Mucosa of stomach (tissue), 1 donor: ENCODE data around the gene MYH9.

Experiments
- H3K27me3 ChIP-seq: one replicate; pipeline ENCODE4 v1.7.0; 2013; ENCODE audit warnings: mild to moderate bottlenecking, low read length; ENCODE audit not compliant: control insufficient read depth, insufficient read depth
- H3K36me3 ChIP-seq: one replicate; pipeline ENCODE4 v1.7.0; 2013; ENCODE audit warnings: low read length; ENCODE audit not compliant: control insufficient read depth, insufficient read depth
- H3K4me1 ChIP-seq: one replicate; pipeline ENCODE4 v1.7.0; 2013; ENCODE audit warnings: mild to moderate bottlenecking, low read length; ENCODE audit not compliant: control insufficient read depth, insufficient read depth
- H3K4me3 ChIP-seq: one replicate; pipeline ENCODE4 v1.7.0; 2013; ENCODE audit warnings: low read length
- H3K9ac ChIP-seq: one replicate; pipeline ENCODE4 v1.7.0; 2013; ENCODE audit warnings: mild to moderate bottlenecking, low read length, moderate library complexity
- H3K9me3 ChIP-seq: one replicate; pipeline ENCODE4 v1.7.0; 2013; ENCODE audit warnings: mild to moderate bottlenecking, low read length, moderate library complexity; ENCODE audit not compliant: control insufficient read depth
- donor health status: Pancreatic carcinoma.

MYH9 gene

DNA sequence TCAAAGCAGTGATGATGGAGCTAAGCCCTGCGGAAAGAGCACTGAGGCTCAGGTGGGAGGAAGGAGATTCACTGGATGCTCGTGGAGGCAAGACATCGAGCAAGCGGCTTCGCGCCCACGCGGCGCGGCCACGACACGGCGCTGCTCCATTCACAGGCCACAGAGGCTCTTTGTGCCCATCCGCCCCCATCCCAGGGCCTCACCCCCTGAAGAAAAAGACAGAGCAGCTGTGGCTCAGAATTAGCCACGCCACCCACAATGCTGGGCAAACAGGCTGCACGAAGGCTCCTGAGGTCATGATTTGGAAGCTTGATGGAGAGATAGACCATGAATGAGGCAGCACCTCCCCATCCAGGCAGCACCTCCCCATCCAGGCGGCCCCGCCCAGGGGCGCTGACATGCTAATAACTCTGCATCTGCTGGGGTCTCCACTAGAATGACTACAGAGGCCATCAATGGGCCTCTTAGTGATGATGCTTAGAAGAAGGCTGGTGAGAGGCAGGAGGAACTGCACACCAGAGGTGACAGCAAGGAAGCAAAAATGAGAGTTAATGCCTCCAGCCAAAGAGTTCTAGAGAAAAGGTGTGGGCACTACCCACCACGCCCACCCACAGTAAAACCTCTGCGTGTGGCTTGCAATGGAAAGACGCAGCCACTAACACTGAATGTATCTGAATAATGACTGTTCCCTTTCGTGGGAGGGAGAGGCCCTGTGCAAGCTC is 43.5 kb downstream of the MYH9 start:
- H3K4me3 ChIP-seq: no peak overlapping the region
- peak overlapping the region; percentile 44 for H3K9ac ChIP-seq
- H3K36me3 ChIP-seq: peaks cover 17% of the 10 kb centered on the region

DNA sequence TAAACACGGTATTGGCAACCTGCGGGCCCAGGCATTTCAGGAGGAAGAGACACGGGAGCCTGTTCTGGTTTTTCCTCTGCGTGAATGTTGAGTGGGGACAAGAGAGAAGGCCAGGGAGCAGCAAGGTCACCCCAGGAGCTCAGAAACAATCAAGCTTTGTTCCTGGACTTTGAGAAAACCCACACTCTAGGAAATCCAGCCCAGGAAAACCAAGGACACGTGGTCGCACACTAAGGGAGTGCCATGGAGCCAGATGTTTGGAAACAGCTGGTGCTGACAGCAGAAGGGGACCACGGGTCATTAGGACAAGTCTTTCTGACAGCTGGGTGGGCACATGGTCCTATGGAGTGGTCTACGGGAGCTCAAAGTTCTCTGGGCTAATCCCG is 44.1 kb downstream of the MYH9 start:
- Histone ChIP-seq H3K9ac (peak overlapping the region; percentile 44), H3K4me3 (no peak overlapping the region), H3K9me3 (no peaks in the 10 kb centered on the region), H3K36me3 (peaks cover 17% of the 10 kb centered on the region), H3K27me3 (no peaks in the 10 kb centered on the region), H3K4me1 (peaks cover 37% of the 10 kb centered on the region)

More for the DNA sequence above, 43.5 kb downstream of the MYH9 start:
- Histone ChIP-seq H3K4me1 (peaks cover 41% of the 10 kb centered on the region), H3K27me3 (no peaks in the 10 kb centered on the region), H3K9me3 (no peaks in the 10 kb centered on the region)

DNA sequence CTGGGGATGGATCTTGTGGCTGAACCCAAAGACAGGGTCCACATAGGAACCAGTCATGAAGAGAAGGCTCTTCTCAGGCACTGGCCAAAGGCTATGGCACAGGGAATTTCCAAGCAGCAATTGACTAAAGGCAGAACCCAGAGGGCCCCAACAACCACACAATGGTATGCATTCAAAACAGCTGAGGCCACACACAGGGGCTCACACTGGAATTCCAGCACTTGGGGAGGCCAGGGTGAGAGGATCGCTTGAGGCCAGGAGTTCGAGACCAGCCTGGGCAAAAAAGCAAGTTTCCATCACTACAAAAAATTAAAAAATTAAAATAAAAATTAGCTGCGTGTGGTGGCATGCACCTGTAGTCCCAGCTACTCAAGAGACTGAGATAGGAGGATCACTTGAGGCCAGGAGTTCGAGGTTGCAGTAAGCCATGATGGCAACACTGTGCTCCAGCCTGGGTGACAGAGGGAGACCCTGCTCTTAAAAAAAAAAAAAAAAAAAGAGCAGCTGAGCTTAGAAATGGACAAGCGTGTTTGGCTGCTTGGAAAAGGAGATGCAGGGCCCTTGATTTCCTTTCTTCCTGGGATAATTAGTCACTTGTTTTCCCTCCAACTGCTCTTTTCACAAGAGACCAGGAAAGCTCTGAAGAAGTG is 44.6 kb downstream of the MYH9 start:
- Histone ChIP-seq H3K9ac (peak overlapping the region; percentile 44), H3K4me3 (no peak overlapping the region), H3K4me1 (peaks cover 37% of the 10 kb centered on the region)

GRCh38 chr22:36341640-36342041 is 46.1 kb downstream of the MYH9 start:
- H3K36me3 ChIP-seq: peaks cover 27% of the 10 kb centered on the region
- H3K9ac ChIP-seq: no peak overlapping the region
- H3K4me3 ChIP-seq: no peak overlapping the region
- H3K4me1 ChIP-seq: peaks cover 41% of the 10 kb centered on the region
- H3K27me3 ChIP-seq: no peaks in the 10 kb centered on the region
- no peaks in the 10 kb centered on the region for H3K9me3 ChIP-seq

More for the DNA sequence above, 44.6 kb downstream of the MYH9 start:
- peaks cover 17% of the 10 kb centered on the region for H3K36me3 ChIP-seq
- H3K9me3 ChIP-seq: no peaks in the 10 kb centered on the region
- no peaks in the 10 kb centered on the region for H3K27me3 ChIP-seq

GRCh38 chr22:36340621-36341020 is 47.1 kb downstream of the MYH9 start:
- H3K4me3 ChIP-seq: no peak overlapping the region

GRCh38 chr22:36339171-36340065 is 48.3 kb downstream of the MYH9 start:
- no peaks in the 10 kb centered on the region for H3K27me3 ChIP-seq
- H3K36me3 ChIP-seq: peaks cover 37% of the 10 kb centered on the region
- peaks cover 50% of the 10 kb centered on the region for H3K4me1 ChIP-seq
- H3K9me3 ChIP-seq: no peaks in the 10 kb centered on the region
- H3K9ac ChIP-seq: no peak overlapping the region
- no peak overlapping the region for H3K4me3 ChIP-seq

More at GRCh38 chr22:36340621-36341020, 47.1 kb downstream of the MYH9 start:
- Histone ChIP-seq H3K9ac (no peak overlapping the region), H3K9me3 (no peaks in the 10 kb centered on the region), H3K27me3 (no peaks in the 10 kb centered on the region), H3K4me1 (peaks cover 50% of the 10 kb centered on the region), H3K36me3 (peaks cover 36% of the 10 kb centered on the region)

- H3K36me3 ChIP-seq: peaks cover 28% of the 10 kb centered on the region
- peaks cover 51% of the 10 kb centered on the region for H3K4me1 ChIP-seq
- H3K4me3 ChIP-seq: no peak overlapping the region
- no peak overlapping the region for H3K9ac ChIP-seq
- no peaks in the 10 kb centered on the region for H3K9me3 ChIP-seq
- H3K27me3 ChIP-seq: no peaks in the 10 kb centered on the region
Measured at GRCh38 chr22:36337365-36338130, 50.2 kb downstream of the MYH9 start.

DNA sequence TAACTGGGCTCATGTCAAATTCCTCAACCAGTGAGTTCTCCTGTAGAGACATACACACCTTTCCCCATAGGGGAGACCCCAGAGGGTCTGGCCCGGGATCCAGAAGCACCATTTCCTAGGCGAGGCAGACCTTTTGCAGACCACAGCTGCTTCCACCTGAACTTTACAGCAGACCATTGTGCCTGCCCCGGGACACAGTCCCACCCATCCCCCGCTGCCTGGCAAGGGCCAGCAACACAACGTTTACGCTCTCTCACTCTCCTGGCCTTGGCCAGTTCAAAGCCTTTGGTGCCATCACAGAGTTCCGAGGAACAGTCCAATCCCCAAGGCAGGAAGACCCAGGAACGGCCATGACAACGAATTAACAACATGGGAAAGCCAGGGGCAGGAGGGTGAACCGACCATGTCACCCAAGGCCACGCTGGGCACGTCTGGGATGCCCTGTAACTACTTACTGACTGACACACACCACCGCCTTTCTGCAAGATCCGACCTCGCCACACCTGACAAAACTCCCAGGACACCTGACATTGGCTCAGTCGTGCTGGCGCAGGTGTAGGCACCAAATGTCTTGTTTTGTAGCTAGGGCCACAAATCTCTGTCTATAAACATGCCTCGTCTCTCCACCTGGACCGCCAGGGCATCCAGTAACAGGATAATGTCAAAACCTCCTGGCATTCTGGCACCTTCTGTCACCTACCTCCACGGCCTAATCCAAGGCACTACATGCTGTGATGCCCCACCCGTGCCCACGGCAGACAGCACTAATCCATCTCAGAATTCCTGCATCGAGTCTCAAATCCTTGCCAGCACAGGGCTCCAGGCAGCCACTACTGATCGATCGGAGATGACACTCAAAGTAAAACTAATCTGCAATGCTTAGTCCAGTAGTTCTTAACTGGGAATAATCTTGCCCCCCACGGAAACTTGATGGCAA is 51.3 kb downstream of the MYH9 start:
- H3K4me1 ChIP-seq: peaks cover 61% of the 10 kb centered on the region
- peaks cover 28% of the 10 kb centered on the region for H3K36me3 ChIP-seq
- H3K4me3 ChIP-seq: no peak overlapping the region
- no peaks in the 10 kb centered on the region for H3K27me3 ChIP-seq
- no peak overlapping the region for H3K9ac ChIP-seq
- no peaks in the 10 kb centered on the region for H3K9me3 ChIP-seq

DNA sequence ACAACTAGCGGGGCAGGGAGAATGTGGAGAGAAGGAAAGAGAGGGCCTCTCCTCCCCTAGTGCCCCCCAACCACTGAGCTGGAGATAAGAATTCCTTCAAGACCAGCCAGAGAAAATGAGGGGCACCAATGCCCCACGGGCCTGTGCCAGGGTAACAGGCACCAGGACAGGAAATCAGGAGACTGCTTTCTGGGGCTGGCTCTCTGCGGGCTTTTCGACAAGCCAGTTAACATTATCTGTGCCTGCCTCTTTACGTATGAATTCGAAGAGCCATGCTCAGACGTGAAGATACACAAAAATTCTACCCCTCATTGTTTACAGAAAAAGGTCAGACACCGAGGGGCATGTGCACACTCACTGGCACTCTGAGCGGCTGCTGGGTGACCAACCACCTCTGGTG is 52.1 kb downstream of the MYH9 start:
- Histone ChIP-seq H3K4me3 (no peak overlapping the region), H3K4me1 (peaks cover 66% of the 10 kb centered on the region), H3K36me3 (peaks cover 25% of the 10 kb centered on the region), H3K9ac (peak overlapping the region; percentile 2), H3K9me3 (no peaks in the 10 kb centered on the region), H3K27me3 (no peaks in the 10 kb centered on the region)

- no peaks in the 10 kb centered on the region for H3K27me3 ChIP-seq
- no peaks in the 10 kb centered on the region for H3K9me3 ChIP-seq
- no peak overlapping the region for H3K9ac ChIP-seq
- no peak overlapping the region for H3K4me3 ChIP-seq
- H3K36me3 ChIP-seq: peaks cover 26% of the 10 kb centered on the region
- H3K4me1 ChIP-seq: peaks cover 70% of the 10 kb centered on the region
Measured at GRCh38 chr22:36334821-36335603, 52.8 kb downstream of the MYH9 start.
